ENCODE results near the gene RAF1. TPM values are rescaled to one million over a fixed set of nuclear protein-coding genes. Genes with fewer than 3 reads are reported as not detected.
"Not testable (repeated sequence)": the region's sequence is repeated elsewhere in the genome, so short reads cannot be mapped to it uniquely, and the experiment has no call there.

Gene RAF1
- total and polyA plus RNA-seq, 4 experiments from 2014 or later, result 54.1 to 120 (median 95.1) TPM

DNA sequence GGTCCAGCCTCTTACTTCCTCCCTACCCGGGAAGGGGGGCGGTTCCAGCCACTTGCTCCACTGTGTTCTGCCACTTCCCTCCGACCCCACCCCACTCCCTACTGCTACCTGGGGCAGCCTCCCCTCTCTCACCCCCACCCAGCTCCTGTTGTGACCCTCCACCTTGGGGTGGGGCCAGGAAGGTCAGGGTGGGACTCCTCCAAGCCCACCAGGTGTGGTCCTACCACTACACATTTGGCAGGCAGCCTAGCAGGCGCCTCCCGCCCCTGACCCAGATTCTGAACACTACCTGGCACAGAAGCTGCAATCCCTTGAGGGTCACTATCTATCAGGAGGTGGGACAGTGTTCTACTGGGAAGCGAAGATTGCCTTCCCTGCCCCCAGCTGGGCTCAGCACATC is 13.7 kb upstream of the RAF1 start:
- no peaks in the 10 kb centered on the region for H3K36me3 ChIP-seq (ENCODE audit: insufficient read depth, low read length)
- intact Hi-C loops (cut with micrococcal nuclease), result no loop called here
- no peaks in the 10 kb centered on the region for H3K27me3 ChIP-seq (ENCODE audit: insufficient read depth, low read length)
- Mint-ChIP-seq H3K27me3 (no peaks in the 10 kb centered on the region), H3K36me3 (no peaks in the 10 kb centered on the region), H3K4me1 (no peaks in the 10 kb centered on the region), H3K9me3 (peaks cover 0 to 6% (median 0%) of the 10 kb centered on the region in 8 donors), H3K4me3 (no peak overlapping the region), H3K27ac (no peak overlapping the region)
- no peak overlapping the region for H3K27ac ChIP-seq (ENCODE audit: low read depth, low read length)
- no peaks in the 10 kb centered on the region for H3K9me3 ChIP-seq (ENCODE audit: control insufficient read depth in 1 of 2, low read length in 2 of 2)
- CTCF ChIA-PET (ENCODE audit: partially characterized antibody), result no interaction called here
- no peak overlapping the region for H3K4me3 ChIP-seq (ENCODE audit: low read length in 2 of 2)
- POLR2A ChIA-PET (ENCODE audit: partially characterized antibody), result interaction anchor here (2.0 kb wide), 1 partner anchor 13 kb away, joined by 4 read pairs; the partner anchor contains the start of gene RAF1
- no peak for DNase-seq
- H3K4me1 ChIP-seq (ENCODE audit: insufficient read depth, low read length), result no peaks in the 10 kb centered on the region

GRCh38 chr3:12675115-12675810 is 11.3 kb upstream of the RAF1 start:
- no peak for DNase-seq
- H3K4me1 Mint-ChIP-seq, result no peaks in the 10 kb centered on the region
- Histone ChIP-seq H3K36me3 (ENCODE audit: insufficient read depth, low read length) (no peaks in the 10 kb centered on the region), H3K27me3 (ENCODE audit: insufficient read depth, low read length) (no peaks in the 10 kb centered on the region), H3K27ac (ENCODE audit: low read depth, low read length) (no peak overlapping the region), H3K4me3 (ENCODE audit: low read length in 2 of 2) (no peak overlapping the region), H3K4me1 (ENCODE audit: insufficient read depth, low read length) (no peaks in the 10 kb centered on the region), H3K9me3 (ENCODE audit: control insufficient read depth in 1 of 2, low read length in 2 of 2) (no peaks in the 10 kb centered on the region)
- ChIA-PET POLR2A (ENCODE audit: partially characterized antibody) (interaction anchor here (2.0 kb wide), 1 partner anchor 11 kb away, joined by 4 read pairs; the partner anchor contains the start of gene RAF1), CTCF (ENCODE audit: partially characterized antibody) (no interaction called here)
- H3K9me3 Mint-ChIP-seq, result peaks cover 0 to 6% (median 0%) of the 10 kb centered on the region in 8 donors
- no peaks in the 10 kb centered on the region for H3K36me3 Mint-ChIP-seq
- H3K27me3 Mint-ChIP-seq, result no peaks in the 10 kb centered on the region
- intact Hi-C loops (cut with micrococcal nuclease), result no loop called here
- H3K4me3 Mint-ChIP-seq, result no peak overlapping the region
- no peak overlapping the region for H3K27ac Mint-ChIP-seq

- H3K27me3 ChIP-seq (ENCODE audit: insufficient read depth, low read length); H3K9me3 Mint-ChIP-seq; H3K27me3 Mint-ChIP-seq; H3K36me3 ChIP-seq (ENCODE audit: insufficient read depth, low read length); intact Hi-C loops (cut with micrococcal nuclease); H3K27ac ChIP-seq (ENCODE audit: low read depth, low read length); H3K4me1 ChIP-seq (ENCODE audit: insufficient read depth, low read length); H3K4me3 Mint-ChIP-seq; POLR2A ChIA-PET (ENCODE audit: partially characterized antibody); H3K9me3 ChIP-seq (ENCODE audit: control insufficient read depth in 1 of 2, low read length in 2 of 2); H3K4me3 ChIP-seq (ENCODE audit: low read length in 2 of 2); CTCF ChIA-PET (ENCODE audit: partially characterized antibody); H3K27ac Mint-ChIP-seq; H3K4me1 Mint-ChIP-seq; H3K36me3 Mint-ChIP-seq; DNase-seq: not testable (repeated sequence)
Measured at GRCh38 chr3:12673956-12674736, 10.2 kb upstream of the RAF1 start.

- ChIA-PET CTCF (ENCODE audit: partially characterized antibody) (no interaction called here), POLR2A (ENCODE audit: partially characterized antibody) (no interaction called here)
- H3K9me3 Mint-ChIP-seq, result peaks cover 0 to 6% (median 0%) of the 10 kb centered on the region in 8 donors
- Histone ChIP-seq H3K27ac (ENCODE audit: low read depth, low read length) (no peak overlapping the region), H3K4me1 (ENCODE audit: insufficient read depth, low read length) (no peaks in the 10 kb centered on the region), H3K9me3 (ENCODE audit: control insufficient read depth in 1 of 2, low read length in 2 of 2) (no peaks in the 10 kb centered on the region), H3K27me3 (ENCODE audit: insufficient read depth, low read length) (no peaks in the 10 kb centered on the region), H3K4me3 (ENCODE audit: low read length in 2 of 2) (no peak overlapping the region), H3K36me3 (ENCODE audit: insufficient read depth, low read length) (no peaks in the 10 kb centered on the region)
- no peak for DNase-seq
- H3K27me3 Mint-ChIP-seq, result no peaks in the 10 kb centered on the region
- H3K4me3 Mint-ChIP-seq, result no peak overlapping the region
- intact Hi-C loops (cut with micrococcal nuclease), result no loop called here
- no peaks in the 10 kb centered on the region for H3K36me3 Mint-ChIP-seq
- H3K27ac Mint-ChIP-seq, result no peak overlapping the region
- no peaks in the 10 kb centered on the region for H3K4me1 Mint-ChIP-seq
Measured at GRCh38 chr3:12671120-12671450, 7.2 kb upstream of the RAF1 start.

- Mint-ChIP-seq H3K27ac (peak overlapping the region in 2 of 7 donors; percentile 20 to 70), H3K4me1 (no peaks in the 10 kb centered on the region), H3K4me3 (peak overlapping the region in 1 of 8 donors; percentile 29), H3K9me3 (peaks cover 0 to 6% (median 0%) of the 10 kb centered on the region in 8 donors), H3K27me3 (no peaks in the 10 kb centered on the region), H3K36me3 (no peaks in the 10 kb centered on the region)
- Histone ChIP-seq H3K27me3 (ENCODE audit: insufficient read depth, low read length) (no peaks in the 10 kb centered on the region), H3K36me3 (ENCODE audit: insufficient read depth, low read length) (no peaks in the 10 kb centered on the region), H3K4me3 (ENCODE audit: low read length in 2 of 2) (no peak overlapping the region), H3K9me3 (ENCODE audit: control insufficient read depth in 1 of 2, low read length in 2 of 2) (no peaks in the 10 kb centered on the region), H3K27ac (ENCODE audit: low read depth, low read length) (no peak overlapping the region), H3K4me1 (ENCODE audit: insufficient read depth, low read length) (no peaks in the 10 kb centered on the region)
- intact Hi-C loops (cut with micrococcal nuclease), result no loop called here
- ChIA-PET CTCF (ENCODE audit: partially characterized antibody) (interaction anchor here (1.1 kb wide), 1 partner anchor 9 kb away, joined by 7 read pairs; no protein-coding TSS in a partner anchor), POLR2A (ENCODE audit: partially characterized antibody) (interaction anchor here (0.7 kb wide), 1 partner anchor 8 kb away, joined by 4 read pairs; no protein-coding TSS in a partner anchor)
- no peak for DNase-seq
Measured at GRCh38 chr3:12670365-12671119, 6.6 kb upstream of the RAF1 start.

GRCh38 chr3:12663401-12663935 is 449 bp downstream of the RAF1 start:
- peak in 2 of 5 donors; percentile 26 to 77 for DNase-seq
- POLR2A ChIA-PET (ENCODE audit: partially characterized antibody), result interaction anchor here (0.9 to 3.6 kb wide), 26 partner anchors 9 to 1988 kb away, joined by 3 to 29 read pairs (median 4); partner anchors contain the start of genes CAND2, CCDC174, LSM3 and MKRN2

More at GRCh38 chr3:12663401-12663935, 449 bp downstream of the RAF1 start:
- Mint-ChIP-seq H3K27ac (peak overlapping the region; percentile 98 to 99 (median 99)), H3K4me3 (peak overlapping the region; percentile 88 to 100 (median 98)), H3K9me3 (peaks cover 0 to 2% (median 0%) of the 10 kb centered on the region in 8 donors), H3K36me3 (peaks cover 0 to 17% of the 10 kb centered on the region in 2 donors), H3K4me1 (peaks cover 25 to 56% (median 35%) of the 10 kb centered on the region in 4 donors), H3K27me3 (no peaks in the 10 kb centered on the region)
- Histone ChIP-seq H3K36me3 (ENCODE audit: insufficient read depth, low read length) (no peaks in the 10 kb centered on the region), H3K4me1 (ENCODE audit: insufficient read depth, low read length) (peaks cover 47% of the 10 kb centered on the region), H3K27ac (ENCODE audit: low read depth, low read length) (peak overlapping the region; percentile 95), H3K4me3 (ENCODE audit: low read length in 2 of 2) (peak overlapping the region; percentile 93 to 99), H3K9me3 (ENCODE audit: control insufficient read depth in 1 of 2, low read length in 2 of 2) (no peaks in the 10 kb centered on the region), H3K27me3 (ENCODE audit: insufficient read depth, low read length) (no peaks in the 10 kb centered on the region)
- intact Hi-C loops (cut with micrococcal nuclease), result loop anchor here (5.0 to 10.0 kb wide), 3 partner anchors 36 to 301 kb away; no protein-coding TSS in a partner anchor
- CTCF ChIA-PET (ENCODE audit: partially characterized antibody), result interaction anchor here (1.4 kb wide), 1 partner anchor 56 kb away, joined by 3 read pairs; no protein-coding TSS in a partner anchor

Measured in CD4-positive, alpha-beta memory T cell (primary cell).